Measurements from ENCODE around the gene MIS12. TPM values are rescaled to one million over a fixed set of nuclear protein-coding genes. Genes with fewer than 3 reads are reported as not detected.

MIS12 gene
- total and polyA plus RNA-seq, 2 of the 8 experiments (the other 6 are each of a cell fraction or from before 2014, with no cell fraction given), result 9.5 to 25.6 TPM

DNA sequence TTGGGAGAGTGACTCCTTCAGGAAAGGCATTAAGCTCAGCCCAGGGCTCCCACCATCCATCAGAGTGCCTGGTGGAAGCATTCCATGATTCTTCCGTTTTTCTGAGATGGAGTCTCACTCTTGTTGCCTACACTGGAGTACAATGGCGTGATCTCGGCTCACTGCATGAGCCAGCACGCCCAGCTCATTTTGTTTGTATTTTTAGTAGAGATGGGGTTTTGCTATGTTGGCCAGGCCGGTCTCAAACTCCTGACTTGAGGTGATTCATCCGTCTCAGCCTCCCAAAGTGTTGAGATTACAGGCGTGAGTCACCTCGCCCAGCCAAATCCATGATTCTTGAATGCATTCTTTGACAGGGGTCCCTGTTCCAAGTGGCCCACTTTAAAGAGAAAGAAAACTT is 23.1 kb downstream of the MIS12 start (continued):
- no peak for TF ChIP-seq CBX8 (IDR thresholded peaks at IDR 0.05; ENCODE audit: borderline replicate concordance, low read depth, low read length)
- no peak for TF ChIP-seq PHF8 (conservative IDR thresholded peaks at IDR 0.05; ENCODE audit: low read depth, low read length)
- no peak for TF ChIP-seq EP300 (IDR thresholded peaks at IDR 0.05; ENCODE audit: borderline replicate concordance in 1 of 2, low read depth in 2 of 2, low read length in 2 of 2)
- no peak for TF ChIP-seq NANOG (IDR thresholded peaks at IDR 0.05; ENCODE audit: insufficient read depth, low read depth, low read length, poor library complexity, severe bottlenecking)
- no peak for TF ChIP-seq TCF12 (IDR thresholded peaks at IDR 0.05; ENCODE audit: low read depth, low read length)
